ENCODE data around the gene ESPN. TPM values are rescaled to one million over a fixed set of nuclear protein-coding genes. Genes with fewer than 3 reads are reported as not detected.

The ESPN gene
- total and polyA plus RNA-seq, 12 donors, result 0.12 to 0.51 (median 0.25) TPM; not detected in 5

GRCh38 chr1:6389971-6390370 is 34.6 kb upstream of the ESPN start:
- 89 to 96% methylated on average over 9 of the region's 9 CpGs for WGBS, 2 donors
- H3K9me3 ChIP-seq, result no peaks in the 10 kb centered on the region
- intact Hi-C loops (cut with DNase I), result loop anchor here in 4 of 10 donors (5.0 to 10.0 kb wide), 4 partner anchors 33 to 153 kb away; partner anchors contain the start of gene ICMT (in 1 of the 4)
- TF ChIP-seq CTCF (IDR thresholded peaks at IDR 0.05), result no peak
- H3K4me3 ChIP-seq, result no peak overlapping the region
- H3K4me1 ChIP-seq, result peaks cover 5 to 28% (median 19%) of the 10 kb centered on the region in 9 donors
- ATAC-seq, result no peak
- H3K36me3 ChIP-seq, result no peaks in the 10 kb centered on the region
- DNase-seq, result no peak
- no peak overlapping the region for H3K27ac ChIP-seq
- H3K27me3 ChIP-seq, result no peaks in the 10 kb centered on the region

- H3K9me3 ChIP-seq, result no peaks in the 10 kb centered on the region
- DNase-seq (no peak), ATAC-seq (no peak)
- H3K4me3 ChIP-seq, result peak overlapping the region in 9 of 10 donors; percentile 37 to 76 (median 66)
- H3K36me3 ChIP-seq, result no peaks in the 10 kb centered on the region
- H3K27ac ChIP-seq, result peak overlapping the region in 6 of 10 donors; percentile 37 to 99 (median 91)
- no peaks in the 10 kb centered on the region for H3K27me3 ChIP-seq
- no peak for TF ChIP-seq CTCF (IDR thresholded peaks at IDR 0.05)
- intact Hi-C loops (cut with DNase I), result loop anchor here in 4 of 10 donors (5.0 to 10.0 kb wide), 4 partner anchors 35 to 155 kb away; partner anchors contain the start of gene ICMT (in 1 of the 4)
- WGBS, 2 donors, result 50 to 52% methylated on average over 16 of the region's 16 CpGs
- H3K4me1 ChIP-seq, result peaks cover 5 to 16% (median 13%) of the 10 kb centered on the region in 9 donors
Observed at GRCh38 chr1:6391951-6392808, 32.4 kb upstream of the ESPN start.

GRCh38 chr1:6392809-6393399 is 31.7 kb upstream of the ESPN start:
- intact Hi-C loops (cut with DNase I), result loop anchor here in 4 of 10 donors (5.0 to 10.0 kb wide), 4 partner anchors 36 to 156 kb away; partner anchors contain the start of gene ICMT (in 1 of the 4)
- no peaks in the 10 kb centered on the region for H3K27me3 ChIP-seq
- ATAC-seq, result peak in 5 of 8 donors; percentile 1 to 22 (median 18)

More at GRCh38 chr1:6392809-6393399, 31.7 kb upstream of the ESPN start:
- Histone ChIP-seq H3K4me3 (peak overlapping the region; percentile 37 to 76 (median 66)), H3K4me1 (peaks cover 5 to 16% (median 13%) of the 10 kb centered on the region in 9 donors), H3K36me3 (no peaks in the 10 kb centered on the region), H3K9me3 (no peaks in the 10 kb centered on the region), H3K27ac (peak overlapping the region in 9 of 10 donors; percentile 86 to 99 (median 97))
- DNase-seq, result no peak
- no peak for TF ChIP-seq CTCF (IDR thresholded peaks at IDR 0.05)
- WGBS, 2 donors, result 1% methylated on average over 26 to 83 of the region's 83 CpGs
